ENCODE data around the gene TBPL1.

TBPL1 gene

DNA sequence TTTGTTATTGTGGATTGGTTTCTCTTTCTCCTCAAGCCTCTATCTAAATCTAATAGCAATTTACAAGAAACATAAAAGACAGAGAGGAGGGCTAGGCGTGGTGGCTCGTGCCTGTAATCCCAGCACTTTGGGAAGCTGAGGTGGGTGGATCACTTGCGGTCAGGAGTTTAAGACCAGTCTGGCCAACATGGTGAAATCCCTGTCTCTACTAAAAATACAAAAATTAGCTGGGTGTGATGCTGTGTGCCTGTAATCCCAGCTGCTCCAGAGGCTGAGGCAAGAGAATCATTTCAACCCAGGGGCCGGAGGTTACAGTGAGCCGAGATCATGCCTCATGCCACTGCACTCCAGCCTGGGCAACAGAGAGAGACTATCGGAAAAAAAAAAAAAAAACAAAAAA is 52.8 kb downstream of the TBPL1 start:
- TF ChIP-seq, protein P1, sequence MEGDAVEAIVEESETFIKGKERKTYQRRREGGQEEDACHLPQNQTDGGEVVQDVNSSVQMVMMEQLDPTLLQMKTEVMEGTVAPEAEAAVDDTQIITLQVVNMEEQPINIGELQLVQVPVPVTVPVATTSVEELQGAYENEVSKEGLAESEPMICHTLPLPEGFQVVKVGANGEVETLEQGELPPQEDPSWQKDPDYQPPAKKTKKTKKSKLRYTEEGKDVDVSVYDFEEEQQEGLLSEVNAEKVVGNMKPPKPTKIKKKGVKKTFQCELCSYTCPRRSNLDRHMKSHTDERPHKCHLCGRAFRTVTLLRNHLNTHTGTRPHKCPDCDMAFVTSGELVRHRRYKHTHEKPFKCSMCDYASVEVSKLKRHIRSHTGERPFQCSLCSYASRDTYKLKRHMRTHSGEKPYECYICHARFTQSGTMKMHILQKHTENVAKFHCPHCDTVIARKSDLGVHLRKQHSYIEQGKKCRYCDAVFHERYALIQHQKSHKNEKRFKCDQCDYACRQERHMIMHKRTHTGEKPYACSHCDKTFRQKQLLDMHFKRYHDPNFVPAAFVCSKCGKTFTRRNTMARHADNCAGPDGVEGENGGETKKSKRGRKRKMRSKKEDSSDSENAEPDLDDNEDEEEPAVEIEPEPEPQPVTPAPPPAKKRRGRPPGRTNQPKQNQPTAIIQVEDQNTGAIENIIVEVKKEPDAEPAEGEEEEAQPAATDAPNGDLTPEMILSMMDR (conservative IDR thresholded peaks at IDR 0.05; ENCODE audit: low read depth, low read length), result no peak
- H3K4me3 ChIP-seq (ENCODE audit: low read length), result no peak overlapping the region
- DNase-seq (ENCODE audit: low read depth), result no peak

DNA sequence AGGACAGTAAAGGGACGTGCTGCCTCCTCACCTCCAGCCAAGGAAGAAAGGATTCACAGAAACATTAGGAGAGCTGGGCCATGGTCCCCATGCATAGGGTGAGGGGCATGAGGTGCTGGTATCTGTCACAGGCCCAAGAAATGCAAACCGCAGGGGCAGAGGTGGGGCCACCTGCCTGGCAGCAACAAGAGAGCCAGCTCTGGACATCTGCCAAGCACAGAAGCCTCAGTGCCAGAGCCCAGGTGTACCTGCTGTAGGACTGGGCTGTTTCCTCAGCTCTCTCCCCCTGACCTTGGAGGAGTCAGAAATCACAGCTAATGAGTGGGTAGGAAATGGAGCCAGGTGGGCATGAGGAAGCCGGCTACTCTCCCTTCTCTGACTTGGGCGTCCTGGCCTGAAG is 54.1 kb downstream of the TBPL1 start:
- TF ChIP-seq, protein P1 (conservative IDR thresholded peaks at IDR 0.05; ENCODE audit: low read depth, low read length), result no peak
- H3K4me3 ChIP-seq (ENCODE audit: low read length), result no peak overlapping the region
- DNase-seq (ENCODE audit: low read depth), result no peak

DNA sequence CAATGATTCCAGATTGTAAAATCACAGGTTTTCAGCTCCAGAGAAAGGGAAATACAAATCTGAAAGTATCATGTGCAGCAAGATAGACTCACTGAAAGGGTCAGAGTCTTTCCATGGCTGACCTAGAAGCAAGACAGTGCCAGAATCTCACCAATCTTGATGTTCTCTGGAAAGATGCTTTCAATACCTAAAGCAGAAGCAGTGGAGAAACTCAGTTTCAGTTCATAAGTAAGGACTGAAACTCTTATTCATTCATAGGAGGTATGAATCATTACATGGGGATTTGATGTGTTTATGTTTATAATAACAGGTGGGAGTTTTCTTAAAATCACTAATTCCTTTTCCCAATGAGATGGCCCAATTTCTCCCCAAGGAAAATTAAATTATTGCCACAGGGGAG is 56.9 kb downstream of the TBPL1 start:
- TF ChIP-seq, protein P1 (conservative IDR thresholded peaks at IDR 0.05; ENCODE audit: low read depth, low read length), result no peak
- H3K4me3 ChIP-seq (ENCODE audit: low read length), result no peak overlapping the region
- no peak for DNase-seq (ENCODE audit: low read depth)

DNA sequence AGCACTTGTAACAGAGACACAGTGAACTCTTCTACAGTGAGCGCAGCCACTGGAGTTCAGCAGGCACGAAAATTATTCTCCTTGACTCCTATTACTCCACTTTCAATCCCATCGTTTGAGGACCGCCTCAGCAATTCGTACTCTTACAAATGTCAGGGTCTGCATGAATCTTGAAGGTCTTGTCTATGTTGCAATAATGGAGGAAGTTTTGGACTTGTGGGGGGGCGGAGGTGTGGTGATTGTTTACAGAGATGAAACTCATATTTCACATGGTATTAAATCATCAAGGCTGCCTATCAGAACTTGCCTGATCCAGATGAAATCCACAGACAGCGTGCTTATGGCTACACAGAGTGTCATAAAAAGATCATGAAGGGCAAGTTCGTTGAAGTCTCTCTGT is 57.4 kb downstream of the TBPL1 start:
- TF ChIP-seq, protein P1 (conservative IDR thresholded peaks at IDR 0.05; ENCODE audit: low read depth, low read length), result no peak

DNA sequence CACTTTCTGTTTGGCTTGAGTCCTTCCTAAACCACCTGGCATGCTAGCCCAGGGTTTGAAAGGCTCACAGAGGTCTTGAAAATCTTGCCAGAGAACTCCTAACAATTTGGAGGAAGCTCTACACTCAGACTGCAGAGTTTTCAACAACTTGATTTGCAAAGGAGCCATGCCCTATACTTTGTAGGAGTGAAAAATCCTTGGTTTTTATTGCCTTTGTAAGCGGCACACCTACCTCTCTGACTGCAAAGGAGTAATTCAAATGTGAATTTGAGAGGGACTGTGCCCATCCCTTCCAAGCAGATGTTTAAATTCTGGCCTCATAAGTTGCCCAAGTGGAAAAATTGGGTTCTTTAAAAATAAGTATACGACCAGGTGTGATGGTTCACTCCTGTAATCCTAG is 58.0 kb downstream of the TBPL1 start:
- no peak overlapping the region for H3K4me3 ChIP-seq (ENCODE audit: low read length)
- TF ChIP-seq, protein P1 (conservative IDR thresholded peaks at IDR 0.05; ENCODE audit: low read depth, low read length), result no peak
- no peak for DNase-seq (ENCODE audit: low read depth)

More for the DNA sequence above, 57.4 kb downstream of the TBPL1 start:
- H3K4me3 ChIP-seq (ENCODE audit: low read length), result no peak overlapping the region
- DNase-seq (ENCODE audit: low read depth), result no peak

DNA sequence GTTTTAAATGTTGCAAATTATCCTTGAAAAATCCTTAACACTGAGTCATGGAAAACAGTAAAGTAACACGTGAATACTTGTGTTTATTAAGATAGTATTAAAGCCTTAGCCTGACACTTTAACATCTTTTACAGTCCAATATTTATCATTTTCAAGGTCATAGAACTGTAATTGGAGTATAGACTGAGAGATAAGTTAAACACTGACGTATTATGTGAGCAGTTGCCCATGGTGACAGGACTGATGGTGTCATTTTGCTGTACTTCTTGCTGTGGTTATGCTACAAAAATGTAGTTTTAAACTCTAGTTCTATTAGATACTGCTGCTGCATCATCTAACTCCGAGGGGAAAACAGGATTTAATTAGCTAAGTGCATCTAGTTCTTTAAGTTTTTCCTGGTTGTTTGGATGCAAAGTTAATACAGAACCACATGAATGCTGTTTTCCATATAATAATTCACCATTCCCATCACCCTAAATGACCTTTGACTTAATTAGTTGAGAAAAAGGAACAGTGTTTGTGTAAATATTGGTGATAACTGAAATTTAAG is 61.6 kb downstream of the TBPL1 start:
- TF ChIP-seq, protein P1 (conservative IDR thresholded peaks at IDR 0.05; ENCODE audit: low read depth, low read length), result no peak
- no peak for DNase-seq (ENCODE audit: low read depth)
- H3K4me3 ChIP-seq (ENCODE audit: low read length), result no peak overlapping the region

DNA sequence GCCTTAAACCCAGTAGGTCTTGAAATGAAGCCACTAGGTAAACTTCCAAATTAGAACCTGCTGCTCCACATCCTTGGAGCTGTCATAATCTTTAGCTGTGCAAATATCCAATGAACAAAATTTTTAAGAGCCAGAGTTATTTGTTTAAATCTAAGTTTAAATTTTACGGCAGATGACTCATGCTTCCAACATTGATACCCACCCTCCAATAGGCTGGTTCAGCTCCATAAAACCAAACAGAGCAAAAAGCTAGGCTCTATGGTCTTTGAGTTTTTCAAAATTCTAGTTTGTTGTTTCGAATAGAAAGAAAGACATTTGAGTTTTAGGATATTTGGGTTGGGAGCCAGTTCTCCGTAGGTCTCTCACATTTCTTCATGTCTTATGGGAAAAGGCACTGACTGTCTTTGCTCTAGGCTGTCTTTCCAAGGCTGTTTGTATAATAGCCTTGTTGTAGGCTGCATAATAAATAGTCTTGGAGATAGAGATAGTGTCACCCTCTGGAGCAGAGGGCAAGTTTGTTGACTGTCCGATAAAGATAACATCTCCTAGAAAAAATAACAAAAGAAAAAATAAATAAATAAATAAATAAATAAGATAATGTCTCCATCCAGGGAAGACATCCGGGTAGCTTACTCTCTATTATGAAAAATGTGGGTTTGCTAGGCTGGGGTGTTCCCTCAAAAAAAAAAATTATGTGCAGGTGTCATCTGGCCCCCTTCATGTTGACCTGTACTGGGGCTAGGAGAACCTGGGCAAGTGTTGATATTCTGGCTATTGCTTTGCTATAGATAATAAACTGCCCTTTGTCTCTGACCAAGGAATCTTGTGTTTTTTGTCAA is 62.9 kb downstream of the TBPL1 start:
- TF ChIP-seq, protein P1 (conservative IDR thresholded peaks at IDR 0.05; ENCODE audit: low read depth, low read length), result no peak
- no peak for DNase-seq (ENCODE audit: low read depth)
- no peak overlapping the region for H3K4me3 ChIP-seq (ENCODE audit: low read length)

All from retinal pigment epithelial cell (primary cell).